SK-N-SH treated with all-trans-retinoic acid at 6 μM for 48 hours (cell line): ENCODE measurements around the gene HIVEP2.

Source experiments
- BACH2 ChIP-seq: fragments of 250-450 bp; sonication (Bioruptor Pico); IDR thresholded peaks from 2 replicates; pipeline ENCODE4 v1.9.0; 2021; ENCODE audit warnings: mild to moderate bottlenecking, borderline replicate concordance
- CREB5 ChIP-seq: fragments of 250-450 bp; sonication (Bioruptor Pico); IDR thresholded peaks from 2 replicates; pipeline ENCODE4 v1.5.1; 2020; ENCODE audit warnings: low read depth, mild to moderate bottlenecking, moderate library complexity
- CSDC2 ChIP-seq: fragments of 250-450 bp; sonication (Bioruptor Pico); IDR thresholded peaks from 2 replicates; pipeline ENCODE4 v1.5.0; 2020; ENCODE audit warnings: mild to moderate bottlenecking, moderate library complexity
- CSRNP3 ChIP-seq: fragments of 250-450 bp; sonication (Bioruptor Pico); IDR thresholded peaks from 2 replicates; pipeline ENCODE4 v1.5.1; 2021; ENCODE audit warnings: mild to moderate bottlenecking, moderate library complexity
- GLIS3 ChIP-seq: fragments of 250-450 bp; sonication (Bioruptor Pico); IDR thresholded peaks from 2 replicates; pipeline ENCODE4 v1.5.0; 2020; ENCODE audit warnings: mild to moderate bottlenecking, moderate library complexity
- ISL1 ChIP-seq: fragments of 250-450 bp; sonication (Bioruptor Pico); IDR thresholded peaks from 2 replicates; pipeline ENCODE4 v2.1.2; 2022; ENCODE audit warnings: mild to moderate bottlenecking, moderate library complexity
- POU6F1 ChIP-seq: fragments of 250-450 bp; sonication (Bioruptor Pico); IDR thresholded peaks from 2 replicates; pipeline ENCODE4 v1.8.0; 2021; ENCODE audit warnings: low read depth, mild to moderate bottlenecking, moderate library complexity, borderline replicate concordance
- RARB ChIP-seq: fragments of 250-450 bp; sonication (Bioruptor Pico); IDR thresholded peaks from 2 replicates; pipeline ENCODE4 v1.8.0; 2021; ENCODE audit warnings: mild to moderate bottlenecking, moderate library complexity
- TOX ChIP-seq: fragments of 250-450 bp; sonication (Bioruptor Pico); IDR thresholded peaks from 2 replicates; pipeline ENCODE4 v1.8.0; 2021; ENCODE audit warnings: mild to moderate bottlenecking, moderate library complexity, borderline replicate concordance
- ZC3H10 ChIP-seq: fragments of 250-450 bp; sonication (Bioruptor Pico); IDR thresholded peaks from 2 replicates; pipeline ENCODE4 v1.5.1; 2021; ENCODE audit warnings: mild to moderate bottlenecking, moderate library complexity
- ZFP30 ChIP-seq: fragments of 450-650 bp; formaldehyde crosslinking; IDR thresholded peaks from 2 replicates; pipeline ENCODE4 v1.5.0; 2022; ENCODE audit warnings: mild to moderate bottlenecking, moderate library complexity
- ZNF565 ChIP-seq: fragments of 450-650 bp; formaldehyde crosslinking; conservative IDR thresholded peaks from 2 replicates; pipeline ENCODE4 v1.5.0; 2020; ENCODE audit warnings: low read depth, mild to moderate bottlenecking, moderate library complexity
- ZNF70 ChIP-seq: fragments of 450-650 bp; formaldehyde crosslinking; IDR thresholded peaks from 2 replicates; pipeline ENCODE4 v1.5.0; 2020; ENCODE audit warnings: mild to moderate bottlenecking, moderate library complexity

GRCh38 chr6:142993977-142994376 lies 49.0 kb upstream of the HIVEP2 start:
- TF ChIP-seq ISL1 (CRISPR knock-in tag) (no peak), ZNF565 (CRISPR knock-in tag) (no peak), ZNF70 (CRISPR knock-in tag) (no peak), CSDC2 (CRISPR knock-in tag) (no peak), TOX (CRISPR knock-in tag) (no peak), BACH2 (no peak), ZFP30 (CRISPR knock-in tag) (no peak), CREB5 (CRISPR knock-in tag) (no peak), RARB (no peak), POU6F1 (CRISPR knock-in tag) (no peak), CSRNP3 (CRISPR knock-in tag) (no peak), ZC3H10 (CRISPR knock-in tag) (no peak), GLIS3 (no peak)
